Measurements from ENCODE around the gene OR52M1.

Gene OR52M1

DNA sequence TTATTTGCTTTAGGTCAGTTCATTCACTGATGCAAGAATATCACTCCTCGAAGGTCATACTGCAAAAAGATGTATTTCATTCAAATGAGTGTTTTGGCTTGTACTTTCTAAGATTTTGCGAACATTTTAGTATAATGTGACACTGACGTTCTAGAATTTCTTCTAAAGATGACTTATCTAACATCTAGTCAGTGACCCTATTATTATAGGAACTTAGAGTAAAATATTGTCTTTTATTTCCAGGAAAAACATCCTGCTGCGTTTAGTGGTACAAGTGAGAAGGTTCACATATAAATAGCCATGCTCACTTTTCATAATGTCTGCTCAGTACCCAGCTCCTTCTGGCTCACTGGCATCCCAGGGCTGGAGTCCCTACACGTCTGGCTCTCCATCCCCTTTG, at the start of gene OR52M1:
TSS of gene OR52M1 (plus strand) at position 301 of the 400 bp plus-strand sequence. CDS start at position 301, 0 bp downstream.
- no peak within 1 kb of the TSS for H3K4me3 ChIP-seq (ENCODE audit: low read length)
- TF ChIP-seq, protein P1, sequence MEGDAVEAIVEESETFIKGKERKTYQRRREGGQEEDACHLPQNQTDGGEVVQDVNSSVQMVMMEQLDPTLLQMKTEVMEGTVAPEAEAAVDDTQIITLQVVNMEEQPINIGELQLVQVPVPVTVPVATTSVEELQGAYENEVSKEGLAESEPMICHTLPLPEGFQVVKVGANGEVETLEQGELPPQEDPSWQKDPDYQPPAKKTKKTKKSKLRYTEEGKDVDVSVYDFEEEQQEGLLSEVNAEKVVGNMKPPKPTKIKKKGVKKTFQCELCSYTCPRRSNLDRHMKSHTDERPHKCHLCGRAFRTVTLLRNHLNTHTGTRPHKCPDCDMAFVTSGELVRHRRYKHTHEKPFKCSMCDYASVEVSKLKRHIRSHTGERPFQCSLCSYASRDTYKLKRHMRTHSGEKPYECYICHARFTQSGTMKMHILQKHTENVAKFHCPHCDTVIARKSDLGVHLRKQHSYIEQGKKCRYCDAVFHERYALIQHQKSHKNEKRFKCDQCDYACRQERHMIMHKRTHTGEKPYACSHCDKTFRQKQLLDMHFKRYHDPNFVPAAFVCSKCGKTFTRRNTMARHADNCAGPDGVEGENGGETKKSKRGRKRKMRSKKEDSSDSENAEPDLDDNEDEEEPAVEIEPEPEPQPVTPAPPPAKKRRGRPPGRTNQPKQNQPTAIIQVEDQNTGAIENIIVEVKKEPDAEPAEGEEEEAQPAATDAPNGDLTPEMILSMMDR (conservative IDR thresholded peaks at IDR 0.05; ENCODE audit: low read depth, low read length): no peak
- no peak for DNase-seq (ENCODE audit: low read depth)

DNA sequence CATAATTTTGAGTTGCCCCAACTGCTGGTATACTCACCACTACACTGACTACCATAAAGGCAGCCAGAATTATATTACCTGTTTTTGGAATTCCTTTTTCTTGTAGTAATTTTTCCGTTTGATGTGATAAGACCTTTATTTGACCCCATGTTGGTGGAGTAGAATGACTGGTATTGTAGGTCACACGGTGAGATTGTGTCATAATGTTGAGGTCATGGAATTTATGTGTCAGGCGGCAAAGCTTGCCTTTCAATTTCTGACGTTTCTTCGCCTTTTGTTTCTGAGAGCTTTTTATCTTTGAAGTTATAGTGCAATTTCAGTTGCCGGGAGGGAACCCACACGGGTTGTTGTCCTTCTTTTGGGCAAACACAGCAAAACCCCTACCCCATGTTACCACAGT, 49.5 kb upstream of the OR52M1 start:
- H3K4me3 ChIP-seq (ENCODE audit: low read length): no peak overlapping the region
- TF ChIP-seq, protein P1 (conservative IDR thresholded peaks at IDR 0.05; ENCODE audit: low read depth, low read length): no peak
- no peak for DNase-seq (ENCODE audit: low read depth)

DNA sequence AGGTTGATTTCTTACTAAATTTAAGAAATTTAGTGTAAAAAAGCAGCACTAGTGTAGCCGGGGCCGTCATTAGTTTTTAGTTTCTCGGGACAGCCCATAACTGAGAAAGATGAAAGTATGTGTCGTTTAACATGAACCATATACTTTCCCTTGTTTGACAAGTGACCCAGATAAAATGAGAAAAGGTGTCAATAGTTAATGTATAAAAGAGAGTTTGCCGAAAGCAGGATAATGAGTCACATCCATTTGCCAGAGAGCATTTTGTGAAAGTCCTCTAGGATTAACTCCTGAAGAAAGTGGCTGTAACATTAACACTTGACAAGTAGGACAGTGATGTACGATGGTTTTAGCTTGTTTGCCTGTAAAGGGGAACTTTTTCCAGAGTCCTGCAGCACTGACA, 49.0 kb upstream of the OR52M1 start:
- no peak for DNase-seq (ENCODE audit: low read depth)
- TF ChIP-seq, protein P1 (conservative IDR thresholded peaks at IDR 0.05; ENCODE audit: low read depth, low read length): no peak
- no peak overlapping the region for H3K4me3 ChIP-seq (ENCODE audit: low read length)

- TF ChIP-seq, protein P1 (conservative IDR thresholded peaks at IDR 0.05; ENCODE audit: low read depth, low read length): no peak
- H3K4me3 ChIP-seq (ENCODE audit: low read length): no peak overlapping the region
- no peak for DNase-seq (ENCODE audit: low read depth)
Observed at GRCh38 chr11:4496557-4497248, 48.3 kb upstream of the OR52M1 start.

- no peak for DNase-seq (ENCODE audit: low read depth)
- H3K4me3 ChIP-seq (ENCODE audit: low read length): no peak overlapping the region
- TF ChIP-seq, protein P1 (conservative IDR thresholded peaks at IDR 0.05; ENCODE audit: low read depth, low read length): no peak
Observed at GRCh38 chr11:4508886-4509285, 36.1 kb upstream of the OR52M1 start.

GRCh38 chr11:4511282-4512245, 33.4 kb upstream of the OR52M1 start:
- TF ChIP-seq, protein P1 (conservative IDR thresholded peaks at IDR 0.05; ENCODE audit: low read depth, low read length): no peak
- no peak overlapping the region for H3K4me3 ChIP-seq (ENCODE audit: low read length)
- DNase-seq (ENCODE audit: low read depth): no peak

Data from retinal pigment epithelial cell (primary cell).